Nucleus accumbens (tissue), 56 donors: ENCODE results near the gene DCAF15.
A peak's percentile ranks its signal among the peaks of the same experiment; 100 is the strongest.
"Not testable (repeated sequence)": the region's sequence is repeated elsewhere in the genome, so short reads cannot be mapped to it uniquely, and the experiment has no call there.

ENCODE experiments used
- DNase-seq, 56 donors: peaks; one replicate each; lab custom pipeline; 2025; lab: John Stamatoyannopoulos, UW

DCAF15 gene

DNA sequence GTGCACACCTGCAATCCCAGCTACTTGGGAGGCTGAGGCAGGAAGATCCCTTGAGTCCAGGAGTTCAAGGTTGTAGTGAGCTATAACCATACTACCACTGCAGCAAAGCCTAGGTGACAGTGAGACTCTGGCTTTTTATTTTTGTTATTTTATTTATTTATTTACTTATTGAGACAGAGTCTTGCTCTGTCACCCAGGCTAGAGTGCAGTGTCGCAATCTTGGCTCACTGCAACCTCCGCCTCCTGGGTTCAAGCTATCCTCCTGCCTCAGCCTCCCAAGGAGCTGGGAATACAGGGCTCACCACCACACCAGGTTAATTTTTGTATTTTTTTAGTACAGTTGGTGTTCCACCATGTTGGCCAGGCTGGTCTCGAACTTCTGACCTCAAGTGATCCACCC, 21.2 kb downstream of the DCAF15 start:
- DNase-seq: not testable (repeated sequence)

DNA sequence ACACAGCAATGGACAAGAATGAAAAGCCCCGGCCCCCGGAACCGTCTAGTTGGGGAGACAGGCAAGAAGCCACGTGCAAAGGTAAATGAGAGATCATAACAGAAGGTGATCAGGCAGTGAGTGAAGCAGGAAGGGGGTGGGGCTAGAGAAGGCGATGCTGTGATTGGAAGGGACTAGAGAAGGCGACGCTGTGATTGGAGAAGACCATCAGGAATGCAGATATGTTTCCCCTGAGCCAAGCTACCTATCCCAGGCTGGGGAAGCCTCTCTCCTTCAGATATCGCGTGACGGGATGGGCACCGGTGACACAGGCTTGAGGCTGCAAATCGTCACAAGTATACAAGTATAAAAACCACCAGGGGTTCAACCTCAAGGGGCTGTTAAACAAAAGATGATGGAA, 21.8 kb downstream of the DCAF15 start:
- DNase-seq: peak in 3 of 56 donors; percentile 21 to 42 (median 29)

DNA sequence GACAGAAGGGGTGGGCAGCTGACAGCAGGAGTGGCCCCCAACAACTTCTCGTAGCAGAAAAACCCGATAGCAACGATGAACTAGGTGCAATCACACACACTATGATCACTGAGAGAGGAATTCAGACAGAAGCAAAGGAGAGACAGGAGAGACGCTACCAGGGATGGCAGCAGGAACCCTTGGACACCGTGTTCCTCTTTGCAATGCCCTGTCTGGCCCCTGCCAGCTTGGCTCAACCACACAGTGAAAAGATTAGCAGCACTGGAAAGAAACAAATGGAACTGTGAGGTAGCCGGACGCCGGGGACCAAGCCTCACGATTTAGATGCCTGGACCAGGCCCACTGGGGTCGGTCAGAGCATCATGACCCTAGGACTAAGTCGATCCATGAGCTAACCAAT, 23.6 kb downstream of the DCAF15 start:
- DNase-seq: no peak

DNA sequence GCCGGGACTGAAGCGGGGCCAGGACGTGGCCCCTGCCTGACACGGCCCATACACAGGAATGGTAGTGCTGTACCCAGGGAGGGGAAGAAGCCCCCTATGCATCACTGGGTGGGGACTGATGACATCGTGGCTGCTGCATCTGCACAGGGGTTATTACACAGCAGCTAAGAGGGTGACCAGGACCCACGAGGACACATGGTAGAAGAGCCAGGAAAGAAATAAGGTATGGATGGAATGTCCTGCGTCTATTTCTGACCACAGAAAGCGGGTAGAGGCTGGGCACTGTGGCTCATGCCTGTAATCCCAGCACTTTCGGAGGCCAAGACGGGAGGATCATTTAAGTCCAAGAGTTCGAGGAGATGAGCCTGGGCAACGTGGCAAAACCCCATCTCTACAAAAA, 24.1 kb downstream of the DCAF15 start:
- no peak for DNase-seq

DNA sequence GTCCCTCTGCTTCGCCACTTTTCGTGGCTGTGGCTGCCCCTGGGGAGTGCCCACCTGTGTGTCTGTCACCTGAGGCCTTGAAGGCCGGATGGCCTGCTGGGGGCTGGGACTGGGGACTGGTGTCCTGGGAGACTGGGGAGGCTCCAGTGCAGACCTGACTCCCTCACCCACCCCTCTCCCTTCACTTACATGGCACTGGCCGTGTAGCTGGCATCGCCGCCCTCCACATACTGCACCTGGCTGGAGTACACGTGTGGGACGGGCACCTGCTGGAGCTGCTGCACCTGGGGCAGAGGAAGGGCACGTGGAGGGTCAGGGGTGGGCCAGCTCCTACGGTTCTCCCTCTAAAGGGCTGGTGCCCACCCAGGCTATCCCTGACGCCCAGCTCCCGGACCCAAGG, 25.5 kb downstream of the DCAF15 start:
- no peak for DNase-seq

DNA sequence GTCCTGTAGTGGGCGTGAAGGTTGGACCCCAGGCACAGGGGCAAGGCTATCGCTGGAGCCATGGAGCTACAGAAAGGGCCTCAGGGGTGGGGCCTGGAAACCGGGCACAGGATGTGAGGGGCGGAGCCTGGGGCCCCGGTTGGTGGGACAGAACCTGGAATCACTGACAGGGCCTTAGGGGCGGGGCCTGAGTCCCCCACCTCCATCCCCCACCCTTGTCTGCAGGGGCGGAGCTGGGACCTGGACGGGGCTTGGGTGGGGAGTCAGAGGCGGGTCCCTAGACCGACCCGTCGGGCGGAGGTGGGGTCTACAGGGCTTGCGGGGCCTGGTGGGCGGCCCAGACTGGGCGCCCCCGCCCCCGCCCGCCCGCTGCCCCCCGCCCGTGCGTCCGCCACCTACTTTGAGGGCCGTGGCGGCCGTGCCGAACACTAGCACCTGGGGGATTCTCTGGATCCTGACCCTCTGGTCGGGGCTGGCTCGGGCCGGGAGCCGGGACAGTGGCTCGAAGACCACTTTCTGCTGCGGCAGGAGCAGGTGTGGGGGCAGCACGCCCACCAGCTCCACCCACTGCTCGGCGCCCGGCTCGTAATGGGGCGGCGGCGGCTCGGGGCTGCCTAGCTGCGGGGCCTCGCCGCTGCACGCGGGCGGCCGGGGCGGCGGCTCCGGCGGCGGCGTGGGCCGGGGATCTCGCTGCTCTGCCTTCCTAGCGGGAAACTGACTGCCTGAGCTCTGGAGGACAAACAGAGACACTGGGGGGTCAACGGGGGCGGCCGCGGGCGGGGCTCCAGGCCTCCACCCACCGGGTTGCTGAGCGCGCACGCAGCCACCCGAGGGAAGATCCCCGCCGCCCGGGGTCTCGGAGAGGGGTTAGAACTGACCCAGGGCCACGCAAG, 26.3 kb downstream of the DCAF15 start:
- DNase-seq: peak in 24 of 56 donors; percentile 4 to 68 (median 24)

DNA sequence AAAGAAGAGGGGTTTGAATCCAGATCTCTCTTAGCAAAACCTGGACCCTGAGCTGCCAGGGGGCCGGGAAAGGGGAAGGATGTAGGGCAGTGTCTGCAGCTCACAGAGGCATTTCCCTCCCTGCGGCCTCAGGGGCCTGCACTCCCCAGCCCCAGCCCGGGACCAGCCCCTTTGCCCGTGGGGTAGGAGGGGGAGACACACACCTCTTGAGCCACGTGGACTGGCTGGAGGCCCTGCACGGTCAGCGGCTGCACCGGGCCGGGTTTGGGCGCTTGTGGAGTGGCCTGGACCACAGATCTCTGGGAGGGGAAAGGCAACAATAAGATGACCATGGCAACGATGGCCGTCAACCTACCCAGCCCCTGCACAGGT, 26.9 kb downstream of the DCAF15 start:
- no peak for DNase-seq

DNA sequence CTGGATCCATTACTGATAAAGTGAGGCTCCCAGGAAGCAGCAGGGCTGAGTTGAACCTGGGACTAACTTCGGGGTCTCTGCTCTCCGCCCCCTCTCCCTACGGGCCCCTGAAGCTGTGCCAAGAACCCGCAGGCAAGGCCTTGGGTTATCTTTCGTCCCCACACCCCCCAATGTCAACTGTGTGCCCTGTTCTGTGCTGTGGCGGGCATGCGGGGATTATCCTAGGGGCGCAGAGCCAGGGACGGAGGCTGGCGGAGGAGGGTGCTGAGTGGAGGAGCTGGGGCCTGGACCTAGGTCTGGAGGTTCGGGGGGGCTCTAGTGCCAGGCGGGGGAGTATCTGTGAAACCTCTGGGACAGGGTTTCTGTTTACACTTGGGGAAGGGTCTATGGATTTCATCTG, 27.4 kb downstream of the DCAF15 start:
- DNase-seq: no peak

DNA sequence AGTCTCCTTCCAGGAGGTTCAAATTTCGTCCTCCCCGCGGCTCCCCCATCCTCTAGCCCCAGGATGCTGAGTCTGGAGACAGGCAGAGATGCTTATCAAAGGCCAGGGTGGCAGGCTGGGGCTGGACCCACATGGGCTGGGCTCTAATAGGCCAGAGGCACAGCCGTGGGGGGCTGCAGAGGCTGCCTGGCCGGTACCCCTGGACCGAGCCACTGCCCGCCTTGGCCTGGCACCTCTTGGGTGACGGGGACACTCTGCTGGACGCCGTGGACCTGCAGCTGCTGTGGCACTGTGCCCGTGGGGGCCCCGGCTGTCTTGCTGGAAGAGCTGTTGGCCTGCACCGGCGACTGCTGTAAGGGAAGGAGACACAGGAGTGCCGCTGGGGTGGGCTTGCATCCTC, 28.0 kb downstream of the DCAF15 start:
- DNase-seq: peak in 1 of 56 donors; percentile 14

DNA sequence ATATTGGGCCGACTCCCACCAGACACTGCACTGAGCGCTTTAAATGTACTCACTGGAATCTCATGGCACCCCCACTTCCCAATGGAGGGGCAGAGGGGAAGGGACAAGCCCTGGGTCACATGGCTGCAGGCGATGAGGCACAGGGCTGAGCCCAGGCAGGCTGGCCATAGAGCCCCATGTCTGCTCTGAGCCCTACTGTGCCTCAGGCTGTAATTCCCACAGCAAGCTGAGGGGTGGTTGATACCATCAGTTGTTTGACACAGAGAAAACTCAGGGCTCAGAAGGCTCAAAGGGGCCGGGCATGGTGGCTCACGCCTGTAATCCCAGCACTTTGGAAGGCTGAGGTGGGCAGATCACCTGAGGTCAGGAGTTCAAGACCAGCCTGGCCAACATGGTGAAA, 28.7 kb downstream of the DCAF15 start:
- no peak for DNase-seq

DNA sequence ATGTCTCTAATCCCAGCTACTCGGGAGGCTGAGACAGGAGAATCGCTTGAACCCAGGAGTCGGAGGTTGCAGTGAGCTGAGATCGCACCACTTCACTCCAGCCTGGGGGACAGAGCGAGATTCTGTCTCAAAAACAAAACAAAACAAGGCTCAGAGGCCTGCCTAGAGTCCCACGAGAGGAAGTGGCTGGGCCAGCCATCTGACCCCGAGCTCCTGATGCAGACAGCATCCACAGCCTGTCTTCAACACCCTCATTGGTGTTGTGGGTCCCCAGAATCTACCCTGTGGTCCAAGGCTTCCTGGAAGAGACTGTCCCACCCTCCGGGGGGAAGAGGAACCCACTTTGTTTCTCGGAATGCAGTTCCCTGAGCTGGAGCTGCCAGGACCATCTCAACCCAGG, 29.2 kb downstream of the DCAF15 start:
- peak in 1 of 56 donors; percentile 10 for DNase-seq

DNA sequence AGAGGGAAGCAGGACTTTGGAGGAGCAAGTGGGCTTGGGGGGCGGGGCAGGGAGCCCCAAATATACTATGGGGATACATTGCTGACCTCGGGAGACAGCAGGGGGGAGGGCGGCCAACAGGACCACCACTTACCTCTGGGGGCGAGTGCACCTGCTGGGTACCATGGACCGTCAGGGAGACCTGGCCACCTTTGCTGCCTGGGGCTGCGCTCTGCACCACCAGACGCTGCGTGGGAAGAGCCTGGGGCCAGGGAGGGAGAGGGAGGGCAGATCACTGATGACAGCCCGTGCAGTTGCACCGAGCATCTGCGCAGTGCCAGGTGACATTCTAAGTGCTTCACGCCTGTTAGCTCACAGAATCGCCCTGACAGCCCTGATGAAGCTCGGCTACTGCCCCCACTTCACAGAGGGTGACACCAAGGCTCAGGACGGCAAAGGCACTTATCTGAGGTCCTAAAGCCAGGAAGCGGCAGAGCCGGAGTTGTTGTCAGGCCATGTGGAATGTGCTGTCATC, 29.7 kb downstream of the DCAF15 start:
- DNase-seq: no peak

DNA sequence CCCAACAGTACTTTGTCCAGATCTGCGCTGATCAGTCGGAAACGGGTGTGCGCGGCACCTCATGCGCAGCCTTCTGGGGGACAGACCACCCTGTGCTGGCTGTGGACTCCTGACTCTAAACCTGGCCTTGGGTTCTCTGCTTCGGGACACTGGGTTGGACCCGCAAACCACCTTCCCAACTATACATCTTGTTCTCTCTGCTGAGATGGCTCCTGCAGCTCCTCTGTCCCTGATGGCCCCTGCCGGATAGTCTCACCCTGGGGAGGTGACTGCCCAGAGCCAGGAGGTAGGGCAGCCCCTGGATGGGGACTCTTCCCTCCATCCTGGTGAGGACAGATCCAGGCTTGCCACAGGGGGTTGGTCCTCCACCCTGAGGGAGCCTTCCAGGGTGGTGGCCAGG, 30.5 kb downstream of the DCAF15 start:
- DNase-seq: no peak

DNA sequence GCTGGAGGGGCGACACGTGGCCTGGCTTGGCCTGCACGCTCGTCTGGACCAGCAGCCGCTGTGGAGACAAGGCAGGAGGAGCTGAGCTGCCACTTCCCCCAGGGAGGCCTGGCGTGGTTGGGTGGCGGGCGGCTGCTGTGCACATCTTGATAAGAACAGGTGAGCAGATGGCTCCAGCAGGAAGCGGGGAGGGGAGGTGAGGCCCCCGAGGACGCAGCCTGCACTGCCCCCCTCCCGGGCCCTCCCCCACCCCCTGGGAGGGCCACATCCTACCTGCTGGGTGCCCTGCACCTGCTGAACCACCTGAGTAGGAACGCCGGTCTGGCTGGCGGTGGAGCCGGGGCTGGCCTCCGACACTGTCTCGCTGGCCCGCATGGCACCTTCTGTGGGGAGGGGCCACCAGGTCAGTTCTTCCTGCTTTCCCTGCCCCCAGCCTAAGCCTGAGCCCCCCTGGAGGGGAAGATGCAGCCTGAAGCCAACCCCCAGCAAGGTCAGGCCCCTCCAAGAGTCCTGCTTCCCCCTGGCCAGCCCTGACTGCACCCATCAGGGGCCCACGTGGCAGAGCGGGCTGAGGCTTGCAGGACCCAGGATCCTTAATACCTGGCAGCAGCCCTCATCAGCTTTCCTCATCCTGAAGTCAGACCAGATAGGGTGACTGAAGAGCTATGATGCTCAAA, 31.0 kb downstream of the DCAF15 start:
- no peak for DNase-seq

DNA sequence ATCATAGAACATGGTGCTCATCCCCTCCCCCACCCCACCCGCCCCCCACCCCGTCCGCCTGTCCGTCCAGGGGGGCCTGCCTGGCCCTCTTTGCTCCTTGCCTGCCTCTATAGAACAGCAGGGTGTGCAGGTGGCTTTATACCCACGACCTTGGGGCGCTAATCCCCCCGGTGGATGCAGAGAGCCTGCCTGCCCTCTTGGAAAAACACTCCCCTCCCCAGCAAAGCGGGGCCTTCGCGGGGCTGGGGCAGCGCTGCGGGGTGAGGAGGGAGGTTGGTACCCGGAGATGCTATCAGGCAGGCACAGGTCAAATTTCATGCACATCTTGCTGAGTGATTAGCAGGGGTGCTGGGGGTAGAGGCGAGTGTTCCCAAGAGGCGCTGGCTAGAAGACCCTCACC, 31.9 kb downstream of the DCAF15 start:
- no peak for DNase-seq

DNA sequence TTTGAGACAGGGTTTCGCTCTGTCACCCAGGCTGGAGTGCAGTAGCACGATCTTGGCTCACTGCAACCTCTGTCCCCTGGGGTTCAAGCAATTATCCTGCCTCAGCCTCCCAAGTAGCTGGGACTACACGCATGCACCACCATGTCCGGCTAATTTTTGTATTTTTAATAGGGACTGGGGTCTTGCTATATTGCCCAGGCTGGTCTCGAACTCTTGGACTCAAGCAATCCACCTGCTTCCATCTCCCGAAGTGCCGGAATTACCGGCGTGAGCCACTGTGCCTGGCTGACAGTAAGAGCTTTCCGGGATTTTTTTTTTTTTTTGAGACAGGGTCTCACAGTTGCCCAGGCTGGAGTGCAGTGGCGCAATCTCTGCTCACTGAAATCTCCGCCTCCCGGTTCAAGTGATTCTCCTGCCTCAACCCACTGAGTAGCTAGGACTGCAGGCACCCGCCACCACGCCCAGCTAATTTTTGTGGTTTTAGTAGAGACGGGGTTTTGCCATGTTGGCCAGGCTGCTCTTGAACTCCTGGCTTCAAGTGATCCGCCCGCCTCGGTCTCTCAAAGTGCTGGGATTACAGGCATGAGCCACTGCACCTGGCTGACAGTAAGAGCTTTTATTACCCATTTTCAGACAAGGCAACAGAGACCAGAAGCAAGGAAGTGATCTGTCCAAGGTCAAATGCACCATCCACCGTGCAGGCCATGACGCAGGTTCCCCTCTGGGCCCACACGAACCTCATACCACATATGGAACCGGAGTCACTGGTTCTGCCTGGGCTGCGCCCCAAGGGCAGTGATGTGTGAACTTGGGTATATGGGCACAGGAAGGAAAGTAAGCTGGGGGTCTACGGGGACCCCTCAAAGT, 32.8 kb downstream of the DCAF15 start:
- no peak for DNase-seq

DNA sequence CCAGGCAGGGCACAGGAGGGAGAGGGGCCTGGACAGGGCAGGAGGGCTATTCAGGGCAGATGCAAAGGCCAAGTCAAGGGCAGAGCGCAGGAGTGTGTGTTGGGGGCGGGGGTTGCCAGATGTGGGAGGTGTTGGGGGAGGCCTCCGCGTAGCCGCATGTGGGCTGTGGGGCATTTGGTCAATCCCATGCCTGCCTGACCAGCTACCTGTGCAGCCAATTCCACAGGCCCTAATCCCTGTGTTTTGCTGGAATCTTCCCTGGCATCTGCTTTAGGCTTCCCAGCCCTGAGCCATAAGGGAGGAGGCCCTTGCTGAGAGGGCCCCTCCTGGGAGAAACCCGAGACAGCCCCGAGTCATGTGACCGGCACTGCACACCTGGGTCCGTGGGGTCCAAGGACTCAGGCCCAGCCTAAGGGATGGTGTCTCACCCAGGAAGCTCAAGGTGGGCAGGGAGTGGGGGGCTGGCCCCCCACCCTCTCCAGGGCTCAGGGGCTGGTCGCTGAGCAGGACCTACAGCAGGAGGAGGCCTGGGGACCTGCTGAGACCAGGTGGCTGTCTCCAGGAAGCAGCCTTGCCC, 33.5 kb downstream of the DCAF15 start:
- no peak for DNase-seq

DNA sequence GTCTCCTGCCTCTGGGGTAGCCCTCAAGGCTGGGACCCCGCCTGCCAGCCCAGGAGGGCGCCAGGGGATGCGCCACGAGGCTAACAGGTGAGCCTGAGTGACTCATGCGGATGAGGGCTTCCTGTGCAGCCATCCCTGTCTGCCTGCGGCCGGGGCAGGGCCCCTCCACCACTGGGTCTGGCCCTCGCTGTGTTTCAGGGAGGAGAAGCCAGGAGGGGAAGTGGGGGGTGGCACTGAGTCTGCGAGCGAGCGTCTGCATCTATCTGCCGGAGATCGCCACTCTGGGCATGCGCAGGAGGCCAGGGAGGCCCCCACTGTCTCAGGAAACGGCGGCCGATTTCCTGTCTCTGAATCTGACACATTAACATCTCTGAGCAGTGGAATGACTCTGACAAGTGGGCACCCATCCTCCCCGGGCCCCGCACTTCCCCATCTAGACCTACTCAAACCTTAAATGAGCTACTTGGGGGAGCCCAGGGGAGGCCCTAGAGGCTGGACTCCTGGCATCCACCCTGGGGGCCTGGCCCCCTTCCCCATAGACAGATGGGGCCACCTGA, 34.1 kb downstream of the DCAF15 start:
- peak in 44 of 56 donors; percentile 5 to 77 (median 36) for DNase-seq

DNA sequence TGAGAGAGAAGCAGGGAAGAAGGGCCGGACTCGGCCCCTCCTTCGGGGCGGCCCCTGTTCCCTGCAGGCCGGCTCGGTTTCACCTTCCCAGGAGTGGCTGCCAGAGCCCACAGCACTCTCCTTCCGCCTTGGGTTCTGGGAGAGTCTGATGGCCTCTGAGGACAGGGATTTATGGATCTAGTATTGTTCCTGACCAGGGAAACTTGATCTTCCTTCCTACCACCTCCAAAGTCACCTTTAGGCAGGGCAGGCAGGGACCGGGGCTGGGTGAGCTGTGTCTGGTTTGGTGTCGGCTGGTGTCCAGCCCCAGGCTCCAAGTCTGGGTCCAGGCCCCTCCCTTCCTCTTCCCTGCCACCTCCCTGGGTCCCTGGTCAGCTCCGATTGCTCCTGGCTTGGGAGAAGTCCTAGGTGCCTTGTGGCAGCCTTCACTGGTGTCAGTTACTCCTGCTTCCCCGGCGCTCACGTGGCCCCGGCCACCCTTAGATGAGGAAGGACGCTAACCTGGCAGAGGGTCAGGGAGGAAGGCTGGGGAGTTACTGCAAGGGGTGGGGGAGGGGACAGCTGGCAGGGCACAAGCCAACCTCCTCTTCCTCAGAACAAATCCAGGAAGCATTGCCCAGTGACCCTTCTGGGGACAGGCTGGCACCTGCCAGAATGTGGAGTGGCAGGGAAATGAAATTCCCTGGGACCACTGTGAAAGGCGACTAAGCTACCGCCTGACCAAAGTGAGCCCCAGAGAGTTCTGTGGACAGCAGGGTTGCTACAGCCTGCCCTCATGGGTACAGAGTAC, 35.0 kb downstream of the DCAF15 start:
- peak in 34 of 56 donors; percentile 11 to 70 (median 27) for DNase-seq
